Measurements from ENCODE around the gene OSBPL1A.

The OSBPL1A gene

GRCh38 chr18:24181806-24182205, 215.8 kb downstream of the OSBPL1A start:
- no peak for DNase-seq (ENCODE audit: low spot score)
- no peak for TF ChIP-seq CTCF (IDR thresholded peaks at IDR 0.05; ENCODE audit: poor library complexity, severe bottlenecking)
- peaks cover 13% of the 10 kb centered on the region for H3K4me1 ChIP-seq (ENCODE audit: insufficient read depth, poor library complexity, severe bottlenecking)
- H3K4me3 ChIP-seq (ENCODE audit: severe bottlenecking): no peak overlapping the region
- peak; percentile 72 for ATAC-seq (ENCODE audit: low read depth)
- no peaks in the 10 kb centered on the region for H3K9me3 ChIP-seq (ENCODE audit: severe bottlenecking)
- no peak overlapping the region for H3K27ac ChIP-seq (ENCODE audit: poor library complexity, severe bottlenecking)
- no peaks in the 10 kb centered on the region for H3K27me3 ChIP-seq (ENCODE audit: insufficient read depth, poor library complexity, severe bottlenecking)
- peaks cover 9% of the 10 kb centered on the region; the same call in 1 of the 2 replicates for H3K36me3 ChIP-seq (ENCODE audit: low read depth)

GRCh38 chr18:24180048-24180447, 217.6 kb downstream of the OSBPL1A start:
- ATAC-seq (ENCODE audit: low read depth): no peak

GRCh38 chr18:24177499-24178133, 220.0 kb downstream of the OSBPL1A start:
- Histone ChIP-seq H3K9me3 (ENCODE audit: severe bottlenecking) (no peaks in the 10 kb centered on the region), H3K4me3 (ENCODE audit: severe bottlenecking) (no peak overlapping the region), H3K27me3 (ENCODE audit: insufficient read depth, poor library complexity, severe bottlenecking) (no peaks in the 10 kb centered on the region), H3K36me3 (ENCODE audit: low read depth) (peaks cover 9% of the 10 kb centered on the region; the same call in 1 of the 2 replicates), H3K4me1 (ENCODE audit: insufficient read depth, poor library complexity, severe bottlenecking) (peaks cover 13% of the 10 kb centered on the region), H3K27ac (ENCODE audit: poor library complexity, severe bottlenecking) (no peak overlapping the region)
- ATAC-seq (ENCODE audit: low read depth) (no peak), DNase-seq (ENCODE audit: low spot score) (no peak)
- no peak for TF ChIP-seq CTCF (IDR thresholded peaks at IDR 0.05; ENCODE audit: poor library complexity, severe bottlenecking)

More at GRCh38 chr18:24180048-24180447, 217.6 kb downstream of the OSBPL1A start:
- H3K9me3 ChIP-seq (ENCODE audit: severe bottlenecking): no peaks in the 10 kb centered on the region
- peaks cover 9% of the 10 kb centered on the region; the same call in 1 of the 2 replicates for H3K36me3 ChIP-seq (ENCODE audit: low read depth)
- no peak overlapping the region for H3K27ac ChIP-seq (ENCODE audit: poor library complexity, severe bottlenecking)
- no peak for DNase-seq (ENCODE audit: low spot score)
- H3K4me1 ChIP-seq (ENCODE audit: insufficient read depth, poor library complexity, severe bottlenecking): peaks cover 13% of the 10 kb centered on the region
- TF ChIP-seq CTCF (IDR thresholded peaks at IDR 0.05; ENCODE audit: poor library complexity, severe bottlenecking): no peak
- no peaks in the 10 kb centered on the region for H3K27me3 ChIP-seq (ENCODE audit: insufficient read depth, poor library complexity, severe bottlenecking)
- H3K4me3 ChIP-seq (ENCODE audit: severe bottlenecking): no peak overlapping the region

- ATAC-seq (ENCODE audit: low read depth) (peak; percentile 64; the same call in 1 of the 3 replicates), DNase-seq (ENCODE audit: low spot score) (no peak)
- Histone ChIP-seq H3K4me1 (ENCODE audit: insufficient read depth, poor library complexity, severe bottlenecking) (peaks cover 8% of the 10 kb centered on the region), H3K9me3 (ENCODE audit: severe bottlenecking) (no peaks in the 10 kb centered on the region), H3K36me3 (ENCODE audit: low read depth) (peaks cover 9% of the 10 kb centered on the region; the same call in 1 of the 2 replicates), H3K27me3 (ENCODE audit: insufficient read depth, poor library complexity, severe bottlenecking) (no peaks in the 10 kb centered on the region), H3K4me3 (ENCODE audit: severe bottlenecking) (no peak overlapping the region), H3K27ac (ENCODE audit: poor library complexity, severe bottlenecking) (no peak overlapping the region)
- TF ChIP-seq CTCF (IDR thresholded peaks at IDR 0.05; ENCODE audit: poor library complexity, severe bottlenecking): peak; percentile 85
Observed at GRCh38 chr18:24176727-24177416, 220.8 kb downstream of the OSBPL1A start.

- no peak for ATAC-seq (ENCODE audit: low read depth)
- no peaks in the 10 kb centered on the region for H3K4me1 ChIP-seq (ENCODE audit: insufficient read depth, poor library complexity, severe bottlenecking)
- H3K27ac ChIP-seq (ENCODE audit: poor library complexity, severe bottlenecking): no peak overlapping the region
- no peaks in the 10 kb centered on the region for H3K9me3 ChIP-seq (ENCODE audit: severe bottlenecking)
- no peak for DNase-seq (ENCODE audit: low spot score)
- H3K4me3 ChIP-seq (ENCODE audit: severe bottlenecking): no peak overlapping the region
- peaks cover 6% of the 10 kb centered on the region; the same call in 1 of the 2 replicates for H3K36me3 ChIP-seq (ENCODE audit: low read depth)
- no peaks in the 10 kb centered on the region for H3K27me3 ChIP-seq (ENCODE audit: insufficient read depth, poor library complexity, severe bottlenecking)
- no peak for TF ChIP-seq CTCF (IDR thresholded peaks at IDR 0.05; ENCODE audit: poor library complexity, severe bottlenecking)
Observed at GRCh38 chr18:24173997-24174396, 223.6 kb downstream of the OSBPL1A start.
